ENCODE data around the gene DNAJB13.
"Not testable (repeated sequence)": the region's sequence is repeated elsewhere in the genome, so short reads cannot be mapped to it uniquely, and the experiment has no call there.

DNAJB13 gene

GRCh38 chr11:73978576-73979086 is 27.8 kb downstream of the DNAJB13 start:
- no peak for DNase-seq

DNA sequence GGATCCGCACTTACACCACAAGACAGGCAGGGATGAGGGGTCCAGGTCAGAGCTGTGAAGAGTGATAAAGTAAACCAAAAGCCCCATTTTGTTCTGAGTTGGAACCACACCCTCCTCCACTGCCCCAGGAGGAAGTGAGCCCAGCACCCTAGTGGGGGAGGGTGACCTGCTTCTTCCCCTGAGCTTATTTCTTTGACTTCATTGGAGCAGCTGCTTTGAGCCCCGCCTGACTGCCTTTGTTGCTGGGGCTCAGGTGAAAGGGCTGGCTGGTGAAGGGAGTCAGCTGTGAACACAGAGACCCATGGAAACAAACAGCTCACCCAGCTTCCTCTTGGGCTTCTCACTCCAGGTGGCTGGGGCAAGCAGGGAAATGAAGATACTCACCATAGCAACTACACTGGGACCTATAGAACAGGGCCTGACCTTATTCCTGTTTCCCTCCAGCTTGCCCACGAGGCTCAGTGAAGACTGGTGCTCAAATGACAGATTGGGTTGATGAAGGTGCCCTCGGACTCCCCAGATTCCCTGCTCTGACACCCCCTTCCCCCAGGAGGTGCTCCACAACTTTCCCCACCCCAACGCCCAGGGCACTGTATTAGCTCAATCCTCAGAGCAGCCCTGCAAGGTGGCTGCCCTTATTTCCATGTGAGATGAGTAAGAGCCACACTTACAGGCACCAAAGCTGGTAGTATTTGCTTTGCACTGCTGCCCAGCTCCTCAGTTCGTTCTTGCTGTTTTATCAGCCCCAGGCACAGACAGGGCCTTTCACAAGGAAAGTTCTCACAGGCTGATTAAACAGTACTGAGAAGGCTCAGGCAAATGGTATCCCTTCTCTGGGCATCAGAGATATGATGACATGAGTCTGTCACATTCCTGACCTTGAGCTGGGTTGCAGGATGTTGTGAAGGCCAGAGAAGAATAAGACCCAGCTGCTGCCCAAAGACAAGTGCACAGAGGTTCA is 29.5 kb downstream of the DNAJB13 start:
- DNase-seq: peak; percentile 70

- no peak for DNase-seq
Measured at GRCh38 chr11:73981051-73981805, 30.4 kb downstream of the DNAJB13 start.

DNA sequence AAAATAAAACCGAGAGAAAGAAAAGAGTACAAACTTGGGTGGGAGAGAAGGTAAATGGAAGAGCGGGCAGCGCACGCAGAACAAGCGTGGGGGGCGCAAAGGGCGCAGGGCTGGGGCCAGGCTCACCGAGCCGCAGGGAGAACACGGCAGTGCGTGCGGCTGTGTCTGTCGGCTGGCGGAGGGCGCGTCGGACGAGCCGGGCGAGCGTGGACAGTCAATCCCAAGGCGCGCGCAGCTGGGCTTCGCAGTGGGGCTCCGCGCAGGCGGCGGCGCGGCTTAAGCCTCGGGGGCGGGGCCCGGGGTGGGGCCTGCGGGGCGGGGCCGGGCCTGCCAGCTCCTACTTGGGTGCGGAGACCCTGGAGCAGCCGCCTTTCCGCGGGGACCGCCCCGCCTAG is 31.8 kb downstream of the DNAJB13 start, which contains the start of gene UCP2:
UCP2 (minus strand) TSS at position 249 of the 395 bp plus-strand sequence. CDS start 4,465 bp downstream, outside the sequence.
- DNase-seq: peak; percentile 79

DNA sequence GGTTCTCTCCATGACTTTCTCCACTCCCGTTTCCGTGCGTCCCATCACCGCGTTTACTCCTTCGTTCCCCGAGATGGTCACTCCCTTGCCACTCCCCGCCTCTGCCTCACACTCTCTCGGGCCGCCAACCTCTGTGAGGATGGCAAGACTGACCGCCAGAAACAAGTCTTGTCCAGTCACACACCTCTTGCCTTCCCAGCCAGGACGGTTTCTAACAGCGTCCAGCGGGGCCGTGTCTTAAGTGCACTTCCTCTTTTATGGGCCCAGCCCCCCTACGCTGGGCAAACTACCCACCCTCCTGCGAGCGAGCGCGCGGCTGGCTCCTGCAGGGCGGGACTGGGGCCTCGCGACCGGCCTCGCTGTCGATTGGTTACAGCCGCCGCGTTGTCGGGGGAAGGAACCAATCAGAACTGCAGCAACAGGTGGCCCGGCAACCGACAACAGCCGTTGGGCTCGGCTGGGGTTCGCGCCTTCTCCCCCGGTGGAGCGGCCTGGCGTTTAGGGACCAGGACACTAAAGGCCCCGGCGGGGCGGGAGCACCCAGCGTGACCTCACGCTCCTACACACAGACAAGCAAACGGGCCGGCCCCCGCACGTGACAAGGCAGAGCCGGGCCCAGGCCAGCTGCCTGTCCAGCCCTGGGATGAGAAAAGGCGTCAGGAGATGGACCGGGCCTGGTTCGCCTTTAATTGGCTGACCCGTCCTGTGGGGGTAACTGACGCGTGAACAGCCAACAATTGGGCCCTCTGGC is 32.3 kb downstream of the DNAJB13 start:
- peak; percentile 89 for DNase-seq

- no peak for DNase-seq
Measured at GRCh38 chr11:73983741-73984538, 33.1 kb downstream of the DNAJB13 start.

- DNase-seq: not testable (repeated sequence)
Measured at GRCh38 chr11:73985661-73986060, 34.8 kb downstream of the DNAJB13 start.

GRCh38 chr11:73988227-73988626 is 37.4 kb downstream of the DNAJB13 start:
- DNase-seq: no peak

- DNase-seq: no peak
Measured at GRCh38 chr11:73989156-73989555, 38.3 kb downstream of the DNAJB13 start.

DNA sequence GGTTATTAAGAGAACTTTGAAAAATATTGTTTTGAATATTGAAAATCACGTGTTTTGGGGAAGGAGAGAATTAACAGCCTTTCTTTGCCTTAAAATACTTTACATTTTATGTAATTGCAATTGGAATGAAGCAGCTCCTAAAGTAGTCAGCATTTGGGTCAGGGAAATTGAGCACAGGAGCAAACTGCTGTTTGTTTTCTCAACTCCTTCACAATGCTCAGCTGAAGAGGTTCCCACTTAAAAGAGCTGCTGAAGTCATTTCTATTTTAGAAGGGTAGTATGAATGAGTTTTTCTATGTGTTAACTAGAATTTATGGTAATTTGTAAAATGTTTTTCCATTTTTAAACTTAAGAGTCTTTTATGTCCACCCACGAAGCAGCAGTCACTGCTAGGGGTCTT is 39.9 kb downstream of the DNAJB13 start:
- DNase-seq: no peak

DNA sequence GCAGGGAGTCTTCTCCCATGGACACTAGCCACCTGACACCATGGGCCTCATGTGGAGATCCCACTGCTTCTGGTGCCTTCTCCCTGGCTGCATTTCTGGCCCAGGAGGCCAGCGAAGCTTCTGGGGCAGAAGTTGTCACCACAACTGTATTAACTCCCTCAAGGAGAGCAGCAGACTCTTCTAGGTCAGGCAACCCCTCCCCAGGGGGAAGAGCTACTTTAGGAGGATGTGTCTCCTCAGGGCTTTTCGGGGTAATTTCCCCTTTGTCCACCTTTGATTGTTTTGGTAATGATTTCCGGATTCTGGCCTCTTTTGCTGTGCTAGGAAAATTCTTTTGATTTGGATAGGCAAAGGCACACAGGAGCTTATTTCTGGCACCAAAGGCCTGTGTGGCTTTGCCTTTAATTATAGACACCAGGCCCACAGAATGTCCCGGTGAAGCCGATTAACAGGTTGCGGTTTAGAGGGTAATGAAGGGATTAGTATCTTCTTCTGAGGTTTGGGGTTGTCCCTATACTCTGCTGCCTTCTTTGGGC is 40.7 kb downstream of the DNAJB13 start:
- DNase-seq: no peak

DNA sequence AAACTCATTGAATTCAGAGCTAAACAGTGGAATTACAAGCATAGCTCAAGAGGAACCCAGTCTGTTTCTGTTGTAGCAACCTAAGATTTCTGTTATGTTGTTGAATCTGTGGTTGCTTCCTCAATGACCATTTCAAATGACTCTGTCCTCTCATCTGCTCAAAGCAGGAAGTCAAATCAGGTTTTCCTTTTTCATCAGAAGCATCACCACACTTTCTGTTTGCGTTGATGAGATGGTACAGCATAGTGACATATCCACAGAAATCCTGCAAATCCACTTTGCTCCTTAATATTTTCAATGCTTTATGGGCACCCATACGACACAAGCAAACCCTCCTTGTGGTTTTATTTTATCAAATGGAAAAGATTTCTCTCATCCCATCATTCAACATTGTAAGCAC is 44.4 kb downstream of the DNAJB13 start:
- no peak for DNase-seq

GRCh38 chr11:73995731-73996130 is 44.9 kb downstream of the DNAJB13 start:
- DNase-seq: no peak

- DNase-seq: no peak
Measured at GRCh38 chr11:73996161-73996747, 45.4 kb downstream of the DNAJB13 start.

- no peak for DNase-seq
Measured at GRCh38 chr11:73997120-73997770, 46.4 kb downstream of the DNAJB13 start.

DNA sequence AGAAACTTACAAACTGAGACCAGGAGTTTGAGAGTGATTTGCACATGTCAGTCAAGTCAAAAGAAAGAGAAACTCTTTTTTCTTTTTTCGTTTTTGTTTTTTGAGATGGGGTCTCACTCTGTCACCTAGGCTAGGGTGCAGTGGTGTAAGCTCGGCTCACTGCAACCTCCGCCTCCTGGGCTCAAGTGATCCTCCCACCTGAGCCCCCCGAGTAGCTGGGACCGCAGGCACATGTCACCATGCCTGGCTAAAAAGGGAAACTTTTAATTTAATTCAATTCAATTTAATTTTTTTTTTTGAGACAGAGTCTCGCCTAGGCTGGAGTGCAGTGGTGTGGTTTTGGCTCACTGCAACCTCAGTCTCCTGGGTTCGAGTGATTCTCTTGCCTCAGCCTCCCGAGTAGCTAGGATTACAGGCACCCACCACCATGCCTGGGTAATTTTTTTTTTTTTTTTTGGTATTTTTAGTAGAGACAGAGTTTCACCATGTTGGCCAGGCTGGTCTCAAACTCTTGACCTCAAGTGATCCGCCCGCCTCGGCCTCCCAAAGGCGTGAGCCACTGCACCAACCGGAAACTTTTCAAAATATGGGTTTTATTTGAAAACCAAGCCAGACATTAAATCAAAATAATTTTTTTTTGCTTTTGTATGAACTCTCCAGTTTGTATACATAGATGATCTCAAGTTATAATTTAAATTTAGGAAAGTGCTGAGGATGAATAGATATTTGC is 48.2 kb downstream of the DNAJB13 start:
- DNase-seq: no peak

DNA sequence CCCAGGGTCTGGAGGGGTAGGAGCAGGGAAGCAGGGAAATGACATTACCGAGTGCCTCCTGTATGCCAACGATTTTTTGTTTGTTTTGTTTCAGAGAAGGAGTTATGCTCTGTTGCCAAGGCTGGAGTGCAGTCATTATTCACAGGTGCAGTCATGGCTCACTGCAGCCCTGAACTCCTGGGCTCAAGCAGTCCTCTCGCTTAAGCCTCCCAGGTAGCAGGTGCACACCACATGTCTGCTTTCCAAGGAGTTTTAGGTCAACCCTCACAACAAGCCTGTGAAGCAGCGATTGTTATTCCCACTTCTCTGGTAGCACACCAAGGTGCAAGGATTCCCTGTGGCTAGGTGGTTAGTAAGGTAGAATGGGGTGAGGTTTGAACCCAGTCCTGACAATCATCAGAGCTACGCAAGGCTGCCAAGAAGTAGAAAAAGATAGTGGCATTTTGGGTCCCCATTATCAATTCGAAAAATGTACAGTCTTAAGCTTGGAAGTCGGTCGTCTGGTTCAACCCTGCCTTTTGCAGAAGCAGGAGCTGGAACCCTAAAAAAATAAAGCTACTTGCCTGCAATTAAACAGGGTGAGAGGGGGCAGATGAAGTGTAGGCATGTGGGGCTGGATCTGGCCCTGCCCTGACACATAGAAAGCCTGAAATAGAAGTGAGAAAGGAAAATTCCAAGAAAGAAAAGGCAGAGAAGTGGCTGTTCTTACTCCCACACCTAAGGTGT is 48.9 kb downstream of the DNAJB13 start:
- no peak for DNase-seq

DNA sequence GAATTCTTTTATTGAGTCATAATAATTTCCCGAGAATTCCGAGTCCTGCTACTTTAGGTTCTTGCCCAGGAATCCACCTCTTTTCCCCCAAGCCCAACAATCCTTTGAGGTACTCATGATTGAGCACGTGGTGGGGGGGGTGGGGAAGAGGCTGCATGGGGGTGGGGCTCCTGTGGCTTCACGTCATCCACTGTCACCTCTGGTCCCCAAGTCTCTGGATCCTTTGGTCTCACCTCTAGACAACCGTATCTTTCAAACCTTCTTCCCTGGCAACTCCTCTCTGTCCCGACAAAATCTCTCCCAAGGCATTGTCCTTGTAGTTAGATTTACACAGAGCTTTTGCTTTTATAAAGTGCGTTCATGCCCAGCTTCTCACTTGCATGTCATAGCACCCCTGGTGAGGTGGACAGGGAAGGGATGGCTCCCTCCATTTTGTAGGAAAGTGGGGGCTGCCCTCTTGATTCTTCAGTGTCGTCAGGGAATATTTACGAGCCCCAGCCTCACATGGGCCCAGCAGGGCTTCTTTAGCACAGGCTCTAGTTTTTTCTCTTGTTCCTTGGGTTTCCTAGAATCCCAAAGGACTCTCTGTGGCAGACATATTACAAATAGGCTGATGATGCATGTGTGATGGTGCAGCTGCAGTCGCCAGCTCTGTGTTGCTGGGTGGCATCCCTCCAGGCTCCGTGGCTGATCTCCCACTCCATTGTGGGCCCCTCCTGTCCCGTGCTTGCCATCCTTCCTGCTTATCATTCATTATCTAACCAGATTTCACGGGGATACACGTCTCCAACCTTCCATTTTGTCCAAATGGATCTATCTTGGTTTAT is 49.7 kb downstream of the DNAJB13 start:
- DNase-seq: no peak

All from activated CD8-positive, alpha-beta memory T cell treated with anti-CD3 and anti-CD28 coated beads, Interleukin-2, amount 50 U/mL, for 4 hours (primary cell).